ENCODE data around the gene ZBTB40. TPM values are rescaled to one million over a fixed set of nuclear protein-coding genes. Genes with fewer than 3 reads are reported as not detected.

Gene ZBTB40
- total RNA-seq, 1 donor from 2014 or later = 15.3 TPM

DNA sequence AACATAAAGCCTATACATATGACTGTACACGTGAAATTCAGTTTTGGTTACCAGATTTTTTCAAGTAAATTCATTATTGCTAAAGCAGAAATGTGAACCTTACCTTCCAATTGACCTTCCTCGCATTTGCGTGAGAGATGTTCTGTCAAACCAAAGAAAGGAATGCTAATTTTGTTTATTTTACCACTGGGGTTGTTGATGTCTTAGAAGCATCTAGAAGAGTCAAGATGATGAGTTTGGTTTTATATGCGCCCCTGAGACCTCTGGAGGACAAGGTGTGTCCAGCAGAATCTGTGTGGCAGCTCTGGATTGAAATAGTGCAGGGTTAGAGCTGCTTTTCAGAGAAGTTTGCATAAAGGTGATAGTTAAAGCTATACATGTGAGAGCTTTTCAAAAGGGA is 48.4 kb downstream of the ZBTB40 start:
- Mint-ChIP-seq H3K4me3 (ENCODE audit: unreplicated experiment) (no peak overlapping the region), H3K27ac (ENCODE audit: unreplicated experiment) (no peak overlapping the region), H3K9me3 (ENCODE audit: unreplicated experiment) (no peaks in the 10 kb centered on the region), H3K27me3 (ENCODE audit: low read depth, unreplicated experiment) (no peaks in the 10 kb centered on the region), H3K4me1 (ENCODE audit: low read depth, unreplicated experiment) (peaks cover 26% of the 10 kb centered on the region), H3K36me3 (ENCODE audit: low read depth, unreplicated experiment) (peaks cover 13% of the 10 kb centered on the region)
- FAIRE-seq = no peak
- no peak overlapping the region for H2AFZ ChIP-seq (ENCODE audit: low read depth, low read length)
- no peaks in the 10 kb centered on the region for H3K27me3 ChIP-seq (ENCODE audit: insufficient read depth, low read length)
- peaks cover 17% of the 10 kb centered on the region for H3K4me1 ChIP-seq (ENCODE audit: insufficient read depth, low read length)
- H3K9ac ChIP-seq (ENCODE audit: low read length) = no peak overlapping the region
- H3K4me2 ChIP-seq (ENCODE audit: low read length) = peak overlapping the region; percentile 16
- DNase-seq (ENCODE audit: low read depth) = no peak
- H3K79me2 ChIP-seq (ENCODE audit: insufficient read depth, low read length) = no peaks in the 10 kb centered on the region
- TF ChIP-seq, protein P1, sequence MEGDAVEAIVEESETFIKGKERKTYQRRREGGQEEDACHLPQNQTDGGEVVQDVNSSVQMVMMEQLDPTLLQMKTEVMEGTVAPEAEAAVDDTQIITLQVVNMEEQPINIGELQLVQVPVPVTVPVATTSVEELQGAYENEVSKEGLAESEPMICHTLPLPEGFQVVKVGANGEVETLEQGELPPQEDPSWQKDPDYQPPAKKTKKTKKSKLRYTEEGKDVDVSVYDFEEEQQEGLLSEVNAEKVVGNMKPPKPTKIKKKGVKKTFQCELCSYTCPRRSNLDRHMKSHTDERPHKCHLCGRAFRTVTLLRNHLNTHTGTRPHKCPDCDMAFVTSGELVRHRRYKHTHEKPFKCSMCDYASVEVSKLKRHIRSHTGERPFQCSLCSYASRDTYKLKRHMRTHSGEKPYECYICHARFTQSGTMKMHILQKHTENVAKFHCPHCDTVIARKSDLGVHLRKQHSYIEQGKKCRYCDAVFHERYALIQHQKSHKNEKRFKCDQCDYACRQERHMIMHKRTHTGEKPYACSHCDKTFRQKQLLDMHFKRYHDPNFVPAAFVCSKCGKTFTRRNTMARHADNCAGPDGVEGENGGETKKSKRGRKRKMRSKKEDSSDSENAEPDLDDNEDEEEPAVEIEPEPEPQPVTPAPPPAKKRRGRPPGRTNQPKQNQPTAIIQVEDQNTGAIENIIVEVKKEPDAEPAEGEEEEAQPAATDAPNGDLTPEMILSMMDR (IDR thresholded peaks at IDR 0.05; ENCODE audit: insufficient read depth, low read depth, low read length) = no peak
- TF ChIP-seq EZH2 (IDR thresholded peaks at IDR 0.05; ENCODE audit: insufficient read depth, low read length) = no peak
- no peaks in the 10 kb centered on the region for H3K9me3 ChIP-seq (ENCODE audit: insufficient read depth, low read depth, low read length)
- peaks cover 45% of the 10 kb centered on the region for H4K20me1 ChIP-seq (ENCODE audit: insufficient read depth, low read length)
- no peaks in the 10 kb centered on the region for H3K36me3 ChIP-seq (ENCODE audit: insufficient read depth, low read length)
- no peak overlapping the region for H3K4me3 ChIP-seq (ENCODE audit: insufficient read depth, low read depth, low read length)
- H3K27ac ChIP-seq (ENCODE audit: low read depth, low read length) = no peak overlapping the region

DNA sequence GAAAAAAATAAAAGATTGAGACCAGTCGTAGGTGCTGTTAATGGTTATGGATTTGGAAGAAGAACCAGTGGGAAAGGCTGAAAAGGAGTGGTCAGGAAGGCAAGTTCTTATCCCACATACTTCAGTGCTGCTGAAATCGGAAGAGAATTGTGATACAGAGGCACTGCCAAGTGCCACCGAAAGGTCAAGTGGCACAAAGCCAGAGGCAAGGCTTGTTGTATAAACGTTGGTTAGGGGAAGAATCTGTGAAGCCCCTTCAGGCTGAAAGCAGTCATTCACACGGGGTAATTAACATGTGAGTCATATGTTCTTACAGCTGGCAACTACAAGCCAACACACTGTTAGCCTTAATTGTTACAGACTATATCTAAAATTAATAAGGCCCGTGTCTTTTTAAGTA is 48.8 kb downstream of the ZBTB40 start:
- H3K27me3 Mint-ChIP-seq (ENCODE audit: low read depth, unreplicated experiment) = no peaks in the 10 kb centered on the region
- H3K4me2 ChIP-seq (ENCODE audit: low read length) = peak overlapping the region; percentile 16

DNA sequence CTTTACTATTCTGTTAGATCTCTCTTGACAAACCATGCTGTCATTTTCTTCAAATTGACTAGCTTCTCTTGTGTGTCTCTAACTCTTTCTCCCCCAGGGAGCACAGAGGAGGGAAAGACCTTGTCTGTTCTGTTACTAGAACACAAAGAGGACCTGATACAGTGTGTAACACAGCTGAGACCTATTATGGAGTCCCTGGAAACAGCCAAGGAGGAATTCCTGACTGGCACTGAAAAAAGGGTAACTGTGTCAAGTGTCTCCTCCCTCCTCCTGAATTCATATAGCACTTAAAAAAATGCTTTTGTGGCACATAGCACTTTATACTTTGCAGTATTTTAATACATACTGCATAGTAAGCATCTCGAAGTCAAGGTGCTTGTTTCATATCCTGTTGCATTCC is 50.6 kb downstream of the ZBTB40 start:
- peaks cover 13% of the 10 kb centered on the region for H3K36me3 ChIP-seq (ENCODE audit: insufficient read depth, low read length)
- no peaks in the 10 kb centered on the region for H3K79me2 ChIP-seq (ENCODE audit: insufficient read depth, low read length)
- H3K4me1 Mint-ChIP-seq (ENCODE audit: low read depth, unreplicated experiment) = peaks cover 26% of the 10 kb centered on the region
- H3K27ac ChIP-seq (ENCODE audit: low read depth, low read length) = no peak overlapping the region
- DNase-seq (ENCODE audit: low read depth) = no peak
- no peaks in the 10 kb centered on the region for H3K9me3 ChIP-seq (ENCODE audit: insufficient read depth, low read depth, low read length)
- no peak overlapping the region for H3K4me2 ChIP-seq (ENCODE audit: low read length)
- TF ChIP-seq EZH2 (IDR thresholded peaks at IDR 0.05; ENCODE audit: insufficient read depth, low read length) = no peak
- TF ChIP-seq, protein P1 (IDR thresholded peaks at IDR 0.05; ENCODE audit: insufficient read depth, low read depth, low read length) = no peak
- no peaks in the 10 kb centered on the region for H3K27me3 ChIP-seq (ENCODE audit: insufficient read depth, low read length)
- FAIRE-seq = no peak
- H4K20me1 ChIP-seq (ENCODE audit: insufficient read depth, low read length) = peaks cover 35% of the 10 kb centered on the region
- H2AFZ ChIP-seq (ENCODE audit: low read depth, low read length) = no peak overlapping the region
- H3K9me3 Mint-ChIP-seq (ENCODE audit: unreplicated experiment) = no peaks in the 10 kb centered on the region
- no peak overlapping the region for H3K4me3 Mint-ChIP-seq (ENCODE audit: unreplicated experiment)
- H3K27ac Mint-ChIP-seq (ENCODE audit: unreplicated experiment) = no peak overlapping the region
- H3K27me3 Mint-ChIP-seq (ENCODE audit: low read depth, unreplicated experiment) = no peaks in the 10 kb centered on the region
- peaks cover 8% of the 10 kb centered on the region for H3K36me3 Mint-ChIP-seq (ENCODE audit: low read depth, unreplicated experiment)
- peaks cover 17% of the 10 kb centered on the region for H3K4me1 ChIP-seq (ENCODE audit: insufficient read depth, low read length)
- no peak overlapping the region for H3K9ac ChIP-seq (ENCODE audit: low read length)
- no peak overlapping the region for H3K4me3 ChIP-seq (ENCODE audit: insufficient read depth, low read depth, low read length)

More for the DNA sequence above, 48.8 kb downstream of the ZBTB40 start:
- Histone ChIP-seq H3K27ac (ENCODE audit: low read depth, low read length) (no peak overlapping the region), H3K9ac (ENCODE audit: low read length) (no peak overlapping the region), H3K4me3 (ENCODE audit: insufficient read depth, low read depth, low read length) (no peak overlapping the region), H3K27me3 (ENCODE audit: insufficient read depth, low read length) (no peaks in the 10 kb centered on the region), H3K4me1 (ENCODE audit: insufficient read depth, low read length) (peaks cover 17% of the 10 kb centered on the region), H3K36me3 (ENCODE audit: insufficient read depth, low read length) (no peaks in the 10 kb centered on the region), H4K20me1 (ENCODE audit: insufficient read depth, low read length) (peaks cover 45% of the 10 kb centered on the region), H3K79me2 (ENCODE audit: insufficient read depth, low read length) (no peaks in the 10 kb centered on the region), H3K9me3 (ENCODE audit: insufficient read depth, low read depth, low read length) (no peaks in the 10 kb centered on the region), H2AFZ (ENCODE audit: low read depth, low read length) (no peak overlapping the region)
- FAIRE-seq (no peak), DNase-seq (ENCODE audit: low read depth) (peak; percentile 65)
- no peak for TF ChIP-seq EZH2 (IDR thresholded peaks at IDR 0.05; ENCODE audit: insufficient read depth, low read length)
- TF ChIP-seq, protein P1 (IDR thresholded peaks at IDR 0.05; ENCODE audit: insufficient read depth, low read depth, low read length) = peak; percentile 0
- Mint-ChIP-seq H3K4me1 (ENCODE audit: low read depth, unreplicated experiment) (peaks cover 26% of the 10 kb centered on the region), H3K27ac (ENCODE audit: unreplicated experiment) (no peak overlapping the region), H3K4me3 (ENCODE audit: unreplicated experiment) (no peak overlapping the region), H3K36me3 (ENCODE audit: low read depth, unreplicated experiment) (peaks cover 13% of the 10 kb centered on the region), H3K9me3 (ENCODE audit: unreplicated experiment) (no peaks in the 10 kb centered on the region)

Data from astrocyte (in vitro differentiated cells and primary cell).